SJSA1 (cell line): ENCODE results near the gene OOSP2. TPM values are rescaled to one million over a fixed set of nuclear protein-coding genes. Genes with fewer than 3 reads are reported as not detected.
"Not testable (repeated sequence)": the region's sequence is repeated elsewhere in the genome, so short reads cannot be mapped to it uniquely, and the experiment has no call there.

ENCODE experiments used
- DNase-seq, 2 experiments: peaks; one replicate each; pipeline ENCODE4 v3.0.0-alpha.2; 2015 to 2020; ENCODE audit warnings: low spot score in 2 of 2, low read depth in 1 of 2
- H3K27ac ChIP-seq: fragments of 250-450 bp; sonication (Bioruptor Pico); 2 replicates; pipeline ENCODE4 v1.5.1; 2020; ENCODE audit warnings: mild to moderate bottlenecking, moderate library complexity
- H3K27me3 ChIP-seq: fragments of 250-450 bp; sonication (Bioruptor Pico); replicated peaks from 2 replicates; pipeline ENCODE4 v1.5.1; 2020; ENCODE audit warnings: mild to moderate bottlenecking, moderate library complexity
- H3K36me3 ChIP-seq: fragments of 250-450 bp; sonication (Bioruptor Pico); 2 replicates; pipeline ENCODE4 v1.5.1; 2020; ENCODE audit warnings: mild to moderate bottlenecking
- H3K4me1 ChIP-seq: fragments of 250-450 bp; sonication (Bioruptor Pico); replicated peaks from 2 replicates; pipeline ENCODE4 v1.6.1; 2021; ENCODE audit warnings: mild to moderate bottlenecking
- H3K4me3 ChIP-seq: fragments of 250-450 bp; sonication (Bioruptor Pico); 2 replicates; pipeline ENCODE4 v1.5.1; 2020; ENCODE audit warnings: mild to moderate bottlenecking
- H3K9me3 ChIP-seq: fragments of 250-450 bp; sonication (Bioruptor Pico); replicated peaks from 2 replicates; pipeline ENCODE4 v1.5.1; 2020; ENCODE audit warnings: mild to moderate bottlenecking
- total RNA-seq: library from RNA; depleted of rRNA; stranded (reverse); fragments of >200 nt; shearing (Covaris generic); gene quantifications from 2 replicates; pipeline ENCODE4 v1.2.3, GENCODE V29; 2014

Gene OOSP2
- total RNA-seq, 1 experiment from 2014 or later = not detected

GRCh38 chr11:60059052-60059451, 18.8 kb downstream of the OOSP2 start:
- no peak overlapping the region for H3K27ac ChIP-seq
- peaks cover 18% of the 10 kb centered on the region for H3K27me3 ChIP-seq
- H3K9me3 ChIP-seq = no peaks in the 10 kb centered on the region
- H3K36me3 ChIP-seq = no peaks in the 10 kb centered on the region
- H3K4me1 ChIP-seq = no peaks in the 10 kb centered on the region
- no peak for DNase-seq
- H3K4me3 ChIP-seq = no peak overlapping the region

DNA sequence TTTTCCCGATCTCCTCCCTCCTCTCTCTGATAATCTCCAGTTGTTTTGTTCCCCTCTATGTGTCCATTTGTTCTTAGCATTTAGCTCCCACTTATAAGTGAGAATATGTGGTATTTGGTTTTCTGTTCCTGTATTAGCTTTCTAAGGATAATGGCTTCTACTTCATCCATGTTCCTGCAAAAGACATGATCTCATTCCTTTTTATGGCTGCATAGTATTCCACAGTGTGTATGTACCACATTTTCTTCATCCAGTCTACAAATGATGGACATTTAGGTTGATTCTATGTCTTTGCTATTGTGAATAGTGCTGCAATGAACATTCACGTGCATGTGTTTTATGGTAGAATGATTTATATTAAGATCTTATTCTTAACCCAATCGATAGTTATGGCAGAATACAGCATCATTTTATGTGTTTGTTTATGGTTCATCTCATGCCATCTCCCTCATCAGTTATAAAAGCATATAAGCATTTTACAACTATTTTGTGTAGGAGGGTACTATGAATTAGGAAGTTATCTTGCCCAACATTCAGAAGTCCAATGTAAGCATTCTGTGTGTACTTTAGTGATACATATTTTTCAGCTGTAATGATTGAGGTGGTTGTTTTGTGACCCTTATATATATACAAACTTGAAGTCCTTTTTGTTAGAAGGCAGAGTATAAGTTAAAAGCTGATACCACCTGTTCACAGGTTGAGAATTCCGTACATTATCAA, 19.5 kb downstream of the OOSP2 start:
- no peaks in the 10 kb centered on the region for H3K36me3 ChIP-seq
- H3K4me1 ChIP-seq = no peaks in the 10 kb centered on the region
- H3K27ac ChIP-seq = no peak overlapping the region
- DNase-seq = no peak
- H3K27me3 ChIP-seq = peaks cover 18% of the 10 kb centered on the region
- no peaks in the 10 kb centered on the region for H3K9me3 ChIP-seq
- no peak overlapping the region for H3K4me3 ChIP-seq

DNA sequence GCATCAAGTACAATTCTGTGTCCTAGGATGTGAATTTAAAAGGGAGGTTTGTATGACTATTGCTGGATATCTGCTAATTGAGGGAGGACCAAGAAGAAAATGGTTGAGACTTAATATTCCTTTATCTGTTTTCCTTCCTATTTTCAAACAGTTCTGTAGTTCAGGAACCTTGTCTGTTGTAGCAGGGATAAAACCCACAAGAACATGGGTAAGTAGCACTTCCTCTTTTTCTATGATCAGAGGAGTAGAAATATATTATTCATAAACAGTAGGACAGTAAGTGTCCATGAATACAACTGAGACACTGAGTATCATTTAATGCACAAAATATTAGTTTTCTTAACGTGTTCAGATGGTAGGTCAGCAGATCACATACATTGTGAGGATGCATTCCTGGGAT, 23.9 kb downstream of the OOSP2 start:
- H3K4me3 ChIP-seq = no peak overlapping the region
- H3K9me3 ChIP-seq = no peaks in the 10 kb centered on the region
- no peaks in the 10 kb centered on the region for H3K36me3 ChIP-seq
- DNase-seq = no peak
- no peaks in the 10 kb centered on the region for H3K27me3 ChIP-seq
- H3K4me1 ChIP-seq = no peaks in the 10 kb centered on the region
- H3K27ac ChIP-seq = no peak overlapping the region

- no peak for DNase-seq
- Histone ChIP-seq H3K27ac (no peak overlapping the region), H3K4me1 (no peaks in the 10 kb centered on the region), H3K9me3 (no peaks in the 10 kb centered on the region), H3K4me3 (no peak overlapping the region), H3K36me3 (no peaks in the 10 kb centered on the region), H3K27me3 (no peaks in the 10 kb centered on the region)
Observed at GRCh38 chr11:60065801-60066200, 25.6 kb downstream of the OOSP2 start.

GRCh38 chr11:60069450-60069849, 29.2 kb downstream of the OOSP2 start:
- H3K4me1 ChIP-seq = no peaks in the 10 kb centered on the region
- no peak for DNase-seq
- no peak overlapping the region for H3K4me3 ChIP-seq
- no peaks in the 10 kb centered on the region for H3K9me3 ChIP-seq
- no peak overlapping the region for H3K27ac ChIP-seq
- H3K36me3 ChIP-seq = no peaks in the 10 kb centered on the region
- no peaks in the 10 kb centered on the region for H3K27me3 ChIP-seq

GRCh38 chr11:60071644-60072043, 31.4 kb downstream of the OOSP2 start:
- H3K27ac ChIP-seq = not testable (repeated sequence)

GRCh38 chr11:60077216-60077817, 37.1 kb downstream of the OOSP2 start:
- H3K4me1 ChIP-seq = no peaks in the 10 kb centered on the region
- no peak overlapping the region for H3K27ac ChIP-seq
- DNase-seq = no peak

More at GRCh38 chr11:60071644-60072043, 31.4 kb downstream of the OOSP2 start:
- not testable (repeated sequence) for H3K4me1 ChIP-seq, H3K36me3 ChIP-seq, H3K9me3 ChIP-seq, H3K27me3 ChIP-seq, H3K4me3 ChIP-seq, DNase-seq

GRCh38 chr11:60077981-60078380, 37.8 kb downstream of the OOSP2 start:
- no peaks in the 10 kb centered on the region for H3K4me1 ChIP-seq
- H3K9me3 ChIP-seq = no peaks in the 10 kb centered on the region
- H3K27me3 ChIP-seq = peaks cover 8% of the 10 kb centered on the region
- no peak overlapping the region for H3K4me3 ChIP-seq
- no peak overlapping the region for H3K27ac ChIP-seq
- no peaks in the 10 kb centered on the region for H3K36me3 ChIP-seq
- no peak for DNase-seq

More at GRCh38 chr11:60077216-60077817, 37.1 kb downstream of the OOSP2 start:
- Histone ChIP-seq H3K4me3 (no peak overlapping the region), H3K36me3 (no peaks in the 10 kb centered on the region), H3K9me3 (no peaks in the 10 kb centered on the region), H3K27me3 (peaks cover 8% of the 10 kb centered on the region)

DNA sequence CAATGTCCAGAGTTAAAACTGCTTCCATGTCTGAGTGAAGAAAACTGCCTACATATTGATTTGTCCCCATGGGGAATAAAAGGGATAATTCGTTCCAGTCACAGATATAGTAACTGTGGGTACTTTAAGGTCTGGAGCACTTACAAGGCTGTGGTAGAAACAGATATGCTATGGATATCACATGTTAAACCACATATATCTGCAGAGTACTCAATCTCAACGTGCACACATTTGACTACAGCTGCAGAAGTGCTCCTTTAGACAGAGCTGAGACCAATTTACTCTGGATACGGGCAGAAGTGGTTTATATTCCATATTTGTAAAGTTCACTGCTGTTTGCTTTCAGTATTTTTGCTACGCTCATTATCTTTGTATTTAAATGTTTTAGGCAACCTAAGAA, 38.5 kb downstream of the OOSP2 start:
- Histone ChIP-seq H3K9me3 (no peaks in the 10 kb centered on the region), H3K4me1 (no peaks in the 10 kb centered on the region), H3K4me3 (no peak overlapping the region), H3K27me3 (peaks cover 8% of the 10 kb centered on the region), H3K27ac (no peak overlapping the region), H3K36me3 (no peaks in the 10 kb centered on the region)
- no peak for DNase-seq

DNA sequence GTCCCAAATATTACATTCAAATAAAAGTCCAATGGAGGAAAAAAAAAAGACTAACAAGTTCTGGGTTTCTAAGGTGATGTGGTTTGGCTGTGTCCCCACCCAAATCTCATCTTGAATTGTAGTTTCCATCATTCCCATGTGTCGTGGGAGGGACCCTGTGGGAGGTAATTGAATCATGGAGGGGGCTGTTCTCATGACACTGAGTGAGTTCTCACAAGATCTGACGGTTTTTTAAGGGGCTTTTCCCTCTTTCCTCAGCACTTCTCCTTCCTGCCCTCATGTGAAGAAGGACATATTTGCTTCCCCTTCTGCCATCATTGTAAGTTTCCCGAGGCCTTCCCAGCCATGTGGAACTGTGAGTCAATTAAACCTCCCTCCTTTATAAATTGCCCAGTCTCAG, 40.3 kb downstream of the OOSP2 start:
- no peak for DNase-seq
- H3K36me3 ChIP-seq = no peaks in the 10 kb centered on the region
- no peaks in the 10 kb centered on the region for H3K4me1 ChIP-seq
- H3K27ac ChIP-seq = no peak overlapping the region
- H3K9me3 ChIP-seq = no peaks in the 10 kb centered on the region
- H3K4me3 ChIP-seq = no peak overlapping the region
- peaks cover 10% of the 10 kb centered on the region for H3K27me3 ChIP-seq

DNA sequence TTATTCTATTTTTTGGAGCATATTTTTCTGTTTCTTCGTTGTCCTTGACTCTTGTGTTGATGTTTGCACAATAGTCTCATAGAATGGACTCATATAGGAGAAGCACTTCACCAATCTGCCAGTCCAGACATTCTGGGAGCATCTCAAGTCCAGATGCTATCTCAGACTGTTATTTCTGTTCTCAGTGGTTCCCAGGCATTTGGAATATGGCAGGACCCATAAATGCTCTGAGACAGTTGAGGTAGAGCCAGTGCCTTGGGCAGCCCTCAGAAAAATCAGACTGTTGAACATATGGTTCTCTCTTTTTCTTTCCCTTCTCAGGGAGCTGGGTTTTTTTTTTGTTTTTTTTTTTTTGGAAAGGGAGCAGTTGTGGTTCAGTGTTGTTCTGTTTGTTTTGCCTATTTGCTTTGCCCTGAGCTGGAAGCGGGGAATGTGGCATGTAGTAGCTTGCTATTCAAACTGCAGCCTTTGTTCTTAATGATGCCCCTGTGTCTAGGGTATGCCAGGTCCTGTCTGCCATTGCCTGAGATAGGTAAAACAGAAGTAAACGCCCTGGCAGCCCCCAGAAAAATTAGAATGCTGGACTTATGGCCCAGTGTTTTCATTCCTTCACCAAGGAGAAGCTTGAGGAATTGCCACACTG, 44.5 kb downstream of the OOSP2 start:
- Histone ChIP-seq H3K9me3 (no peaks in the 10 kb centered on the region), H3K36me3 (no peaks in the 10 kb centered on the region), H3K4me1 (no peaks in the 10 kb centered on the region), H3K4me3 (no peak overlapping the region), H3K27me3 (peaks cover 7% of the 10 kb centered on the region; the same call in 1 of the 2 replicates), H3K27ac (no peak overlapping the region)
- DNase-seq = no peak

DNA sequence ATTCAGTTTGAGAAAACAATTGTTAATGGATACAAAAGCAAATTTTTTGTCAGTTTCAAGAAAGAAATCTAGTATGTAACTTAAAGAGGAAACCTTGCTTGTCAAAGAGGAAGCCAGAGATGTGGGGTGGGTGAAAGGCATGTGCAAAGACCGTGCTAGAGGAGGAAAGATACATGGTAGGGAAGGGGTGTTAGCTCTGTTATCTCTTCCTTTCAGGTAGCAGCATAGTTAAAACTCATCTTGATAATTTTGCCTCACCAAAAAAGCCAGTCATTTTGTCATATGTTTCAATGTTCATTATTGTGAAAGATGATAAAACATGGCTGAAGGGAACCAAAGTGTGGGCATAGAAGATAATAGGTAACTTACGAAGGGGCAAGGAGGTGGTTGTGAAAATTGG, 45.7 kb downstream of the OOSP2 start:
- no peaks in the 10 kb centered on the region for H3K36me3 ChIP-seq
- no peak overlapping the region for H3K27ac ChIP-seq
- H3K4me3 ChIP-seq = no peak overlapping the region
- no peaks in the 10 kb centered on the region for H3K4me1 ChIP-seq
- peaks cover 10% of the 10 kb centered on the region; the same call in 1 of the 2 replicates for H3K27me3 ChIP-seq
- H3K9me3 ChIP-seq = no peaks in the 10 kb centered on the region
- no peak for DNase-seq

DNA sequence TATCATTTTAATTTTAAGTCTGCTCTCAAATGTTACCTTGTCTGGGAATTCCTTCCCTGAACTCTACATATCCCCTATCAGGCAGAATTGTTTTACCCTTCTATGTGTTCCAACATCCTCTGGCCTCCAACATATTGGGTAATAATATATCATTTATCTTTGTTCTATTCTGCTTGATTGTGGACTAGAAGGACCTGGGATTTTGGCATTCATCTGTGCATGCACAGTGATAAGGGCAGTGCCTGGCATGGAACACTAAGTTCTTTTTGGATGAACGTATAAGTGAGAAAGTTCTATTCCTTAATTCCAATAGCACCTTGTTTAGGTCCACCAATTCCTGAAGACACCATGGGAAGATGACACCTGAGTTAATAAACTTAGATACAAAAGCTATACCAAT, 47.0 kb downstream of the OOSP2 start:
- Histone ChIP-seq H3K4me3 (no peak overlapping the region), H3K9me3 (no peaks in the 10 kb centered on the region), H3K27ac (no peak overlapping the region), H3K36me3 (no peaks in the 10 kb centered on the region), H3K27me3 (peaks cover 5% of the 10 kb centered on the region; the same call in 1 of the 2 replicates), H3K4me1 (no peaks in the 10 kb centered on the region)
- no peak for DNase-seq

DNA sequence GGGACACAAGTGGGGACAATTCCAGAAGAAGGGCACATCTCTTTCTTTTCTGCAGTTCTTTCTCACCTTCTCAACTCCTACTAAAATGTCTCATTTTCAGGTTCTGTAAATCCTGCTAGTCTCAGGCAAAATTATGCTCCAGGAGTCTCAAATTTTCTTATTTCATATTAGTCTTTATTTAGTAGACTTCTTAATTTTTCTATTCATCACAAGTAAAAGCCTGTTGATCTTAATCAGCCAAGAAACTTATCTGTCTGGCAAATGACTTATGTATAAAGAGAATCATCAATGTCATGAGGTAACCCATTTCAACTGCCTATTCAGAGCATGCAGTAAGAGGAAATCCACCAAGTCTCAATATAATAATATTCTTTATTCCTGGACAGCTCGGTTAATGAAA, 48.2 kb downstream of the OOSP2 start, which contains the start of gene MS4A2:
Gene MS4A2, plus strand, starts transcription at position 301 of the 400 bp plus-strand sequence. CDS start 102 bp downstream, outside the sequence.
- Histone ChIP-seq H3K36me3 (no peaks in the 10 kb centered on the region), H3K4me3 (no peak within 1 kb of the TSS), H3K27ac (no peak within 1 kb of the TSS), H3K9me3 (no peaks in the 10 kb centered on the region), H3K4me1 (no peaks in the 10 kb centered on the region), H3K27me3 (peaks cover 5% of the 10 kb centered on the region; the same call in 1 of the 2 replicates)
- DNase-seq = no peak
